ENCODE measurements around the gene TEKT5.

The TEKT5 gene

GRCh38 chr16:10684511-10685151 is 10.1 kb downstream of the TEKT5 start:
- TF ChIP-seq EZH2 (optimal IDR thresholded peaks at IDR 0.05; ENCODE audit: low read depth, low read length) (no peak), EZH2phosphoT487 (IDR thresholded peaks at IDR 0.05; ENCODE audit: low read length) (no peak), CTCF (IDR thresholded peaks at IDR 0.05; ENCODE audit: low read length) (no peak)
- H3F3A ChIP-seq (ENCODE audit: insufficient read depth, low read length), result no peaks in the 10 kb centered on the region
- no peak overlapping the region for H3K4me2 ChIP-seq (ENCODE audit: low read depth, low read length)
- no peaks in the 10 kb centered on the region for H3K4me1 ChIP-seq (ENCODE audit: low read length)
- no peaks in the 10 kb centered on the region for H3K9me3 ChIP-seq (replicated peaks; ENCODE audit: insufficient read depth, low read length)
- no peaks in the 10 kb centered on the region for H3K79me2 ChIP-seq (ENCODE audit: low read length)
- no peaks in the 10 kb centered on the region for H3K9me2 ChIP-seq (replicated peaks; ENCODE audit: insufficient read depth, low read length)
- DNase-seq, result no peak
- no peak overlapping the region for H3K9ac ChIP-seq (ENCODE audit: low read length)
- H3K36me3 ChIP-seq (replicated peaks; ENCODE audit: insufficient read depth, low read length), result no peaks in the 10 kb centered on the region
- no peak overlapping the region for H3K4me3 ChIP-seq (ENCODE audit: low read length)
- H4K20me1 ChIP-seq (ENCODE audit: insufficient read depth, low read length), result no peaks in the 10 kb centered on the region
- no peak overlapping the region for H2AFZ ChIP-seq (ENCODE audit: low read length)
- H3K27me3 ChIP-seq (replicated peaks; ENCODE audit: insufficient read depth, low read length), result no peaks in the 10 kb centered on the region
- no peak overlapping the region for H3K27ac ChIP-seq (ENCODE audit: low read length)

GRCh38 chr16:10683170-10683569 is 11.6 kb downstream of the TEKT5 start:
- no peak overlapping the region for H2AFZ ChIP-seq (ENCODE audit: low read length)
- no peak for DNase-seq
- no peak overlapping the region for H3K4me2 ChIP-seq (ENCODE audit: low read depth, low read length)
- no peaks in the 10 kb centered on the region for H3K9me2 ChIP-seq (replicated peaks; ENCODE audit: insufficient read depth, low read length)
- TF ChIP-seq EZH2phosphoT487 (IDR thresholded peaks at IDR 0.05; ENCODE audit: low read length) (no peak), CTCF (IDR thresholded peaks at IDR 0.05; ENCODE audit: low read length) (no peak), EZH2 (optimal IDR thresholded peaks at IDR 0.05; ENCODE audit: low read depth, low read length) (no peak)
- H3K27ac ChIP-seq (ENCODE audit: low read length), result no peak overlapping the region
- no peaks in the 10 kb centered on the region for H3F3A ChIP-seq (ENCODE audit: insufficient read depth, low read length)
- H3K79me2 ChIP-seq (ENCODE audit: low read length), result no peaks in the 10 kb centered on the region
- no peaks in the 10 kb centered on the region for H3K27me3 ChIP-seq (replicated peaks; ENCODE audit: insufficient read depth, low read length)
- no peaks in the 10 kb centered on the region for H3K9me3 ChIP-seq (replicated peaks; ENCODE audit: insufficient read depth, low read length)
- no peaks in the 10 kb centered on the region for H3K36me3 ChIP-seq (replicated peaks; ENCODE audit: insufficient read depth, low read length)
- H3K4me3 ChIP-seq (ENCODE audit: low read length), result no peak overlapping the region
- H3K4me1 ChIP-seq (ENCODE audit: low read length), result no peaks in the 10 kb centered on the region
- no peaks in the 10 kb centered on the region for H4K20me1 ChIP-seq (ENCODE audit: insufficient read depth, low read length)
- no peak overlapping the region for H3K9ac ChIP-seq (ENCODE audit: low read length)

DNA sequence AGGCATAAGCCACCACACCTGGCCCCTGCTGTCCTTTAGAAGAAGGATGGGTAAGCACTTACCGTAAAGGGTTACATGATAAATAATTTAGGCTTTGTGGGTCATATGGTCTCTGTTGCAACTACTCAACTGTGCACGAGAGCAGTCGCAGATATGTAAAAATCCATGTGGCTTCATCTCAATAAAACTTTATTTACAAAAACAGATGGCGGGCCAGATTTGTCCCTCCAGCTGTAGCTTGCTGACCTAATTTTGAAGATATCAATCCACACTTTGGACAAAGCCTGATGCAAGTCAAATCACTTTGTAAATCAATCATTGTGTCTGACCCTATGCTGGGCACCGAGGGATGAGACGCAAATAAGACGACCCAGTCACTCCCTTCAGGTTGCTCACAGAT is 12.1 kb downstream of the TEKT5 start:
- no peaks in the 10 kb centered on the region for H3K79me2 ChIP-seq (ENCODE audit: low read length)
- H3K4me3 ChIP-seq (ENCODE audit: low read length), result no peak overlapping the region
- H3K27ac ChIP-seq (ENCODE audit: low read length), result no peak overlapping the region
- no peaks in the 10 kb centered on the region for H3K9me2 ChIP-seq (replicated peaks; ENCODE audit: insufficient read depth, low read length)
- no peak for DNase-seq
- no peak for TF ChIP-seq CTCF (IDR thresholded peaks at IDR 0.05; ENCODE audit: low read length)
- no peak for TF ChIP-seq EZH2 (optimal IDR thresholded peaks at IDR 0.05; ENCODE audit: low read depth, low read length)
- no peak for TF ChIP-seq EZH2phosphoT487 (IDR thresholded peaks at IDR 0.05; ENCODE audit: low read length)
- no peak overlapping the region for H2AFZ ChIP-seq (ENCODE audit: low read length)
- no peaks in the 10 kb centered on the region for H3F3A ChIP-seq (ENCODE audit: insufficient read depth, low read length)
- H4K20me1 ChIP-seq (ENCODE audit: insufficient read depth, low read length), result no peaks in the 10 kb centered on the region
- no peaks in the 10 kb centered on the region for H3K4me1 ChIP-seq (ENCODE audit: low read length)
- no peaks in the 10 kb centered on the region for H3K9me3 ChIP-seq (replicated peaks; ENCODE audit: insufficient read depth, low read length)
- H3K27me3 ChIP-seq (replicated peaks; ENCODE audit: insufficient read depth, low read length), result no peaks in the 10 kb centered on the region
- H3K4me2 ChIP-seq (ENCODE audit: low read depth, low read length), result no peak overlapping the region
- H3K9ac ChIP-seq (ENCODE audit: low read length), result no peak overlapping the region
- no peaks in the 10 kb centered on the region for H3K36me3 ChIP-seq (replicated peaks; ENCODE audit: insufficient read depth, low read length)
